AML-193 (cell line): ENCODE results near the gene FZD1.

Source experiments
- DNase-seq, 2 experiments: peaks; one replicate each; lab custom pipeline; 2025; lab: John Stamatoyannopoulos, UW

FZD1 gene

DNA sequence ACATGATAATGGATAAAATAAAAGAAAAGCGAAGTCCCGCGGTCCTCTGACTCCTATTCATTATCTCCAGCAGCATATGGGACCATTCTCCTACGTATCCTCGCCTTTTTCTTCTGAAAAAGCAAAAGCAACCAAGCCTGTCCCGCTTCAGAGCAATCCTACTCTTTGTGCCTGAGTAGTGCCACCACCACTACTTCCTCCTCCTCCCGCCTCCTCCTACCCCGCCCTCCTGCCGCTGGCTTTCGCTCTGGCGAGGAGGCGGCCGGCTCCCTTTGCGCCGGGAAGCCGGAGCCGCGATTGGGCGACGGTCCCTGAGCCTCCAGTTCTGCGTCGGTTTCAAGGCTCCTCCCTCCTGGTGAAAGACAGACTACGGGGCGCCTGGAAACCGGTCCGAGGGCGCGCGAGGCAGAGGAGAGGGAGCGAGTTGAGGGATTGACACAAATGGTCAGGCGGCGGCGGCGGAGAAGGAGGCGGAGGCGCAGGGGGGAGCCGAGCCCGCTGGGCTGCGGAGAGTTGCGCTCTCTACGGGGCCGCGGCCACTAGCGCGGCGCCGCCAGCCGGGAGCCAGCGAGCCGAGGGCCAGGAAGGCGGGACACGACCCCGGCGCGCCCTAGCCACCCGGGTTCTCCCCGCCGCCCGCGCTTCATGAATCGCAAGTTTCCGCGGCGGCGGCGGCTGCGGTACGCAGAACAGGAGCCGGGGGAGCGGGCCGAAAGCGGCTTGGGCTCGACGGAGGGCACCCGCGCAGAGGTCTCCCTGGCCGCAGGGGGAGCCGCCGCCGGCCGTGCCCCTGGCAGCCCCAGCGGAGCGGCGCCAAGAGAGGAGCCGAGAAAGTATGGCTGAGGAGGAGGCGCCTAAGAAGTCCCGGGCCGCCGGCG, at the start of gene FZD1:
TSS of gene FZD1 (plus strand) at position 388 of the 878 bp plus-strand sequence. CDS start at position 836, 448 bp downstream.
- peak; percentile 90 to 91 for DNase-seq

DNA sequence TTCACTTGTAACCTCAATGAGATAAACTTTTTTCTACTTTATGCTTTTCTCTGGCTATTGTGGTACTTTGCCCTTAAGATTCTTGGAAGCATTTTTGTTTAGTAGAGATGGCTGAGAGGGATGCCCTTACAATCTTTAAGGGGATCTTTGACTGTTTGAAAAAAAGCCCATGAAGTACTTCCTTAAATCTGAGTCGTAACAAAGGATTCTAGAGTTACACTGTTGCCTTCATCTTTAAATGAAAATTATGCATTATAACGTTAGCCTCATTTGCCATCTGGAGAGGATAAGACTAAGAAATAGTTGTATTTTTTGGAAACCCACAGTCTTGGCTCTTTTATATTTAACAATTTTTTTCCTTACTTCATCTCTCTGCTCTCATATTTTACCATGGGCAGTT, 37.8 kb upstream of the FZD1 start:
- no peak for DNase-seq

DNA sequence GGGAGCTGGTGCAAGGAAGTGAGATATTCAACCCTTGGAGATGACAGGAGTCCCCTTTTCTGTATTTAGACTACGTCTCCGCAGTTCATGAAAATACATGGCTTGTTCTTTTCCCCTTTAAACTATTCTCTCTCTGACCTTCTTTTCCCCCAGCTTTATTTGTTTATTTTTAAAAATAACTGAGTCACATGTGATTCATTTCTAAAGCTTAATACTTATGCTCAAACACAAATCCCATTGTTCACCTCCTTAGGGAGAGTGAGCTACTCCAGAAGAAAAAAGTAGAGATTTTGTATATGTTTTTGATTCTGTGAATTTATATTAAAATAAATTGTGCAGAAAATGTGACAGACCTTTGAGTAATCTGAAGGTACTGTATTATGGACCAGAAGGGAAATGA, 35.9 kb upstream of the FZD1 start:
- no peak for DNase-seq

DNA sequence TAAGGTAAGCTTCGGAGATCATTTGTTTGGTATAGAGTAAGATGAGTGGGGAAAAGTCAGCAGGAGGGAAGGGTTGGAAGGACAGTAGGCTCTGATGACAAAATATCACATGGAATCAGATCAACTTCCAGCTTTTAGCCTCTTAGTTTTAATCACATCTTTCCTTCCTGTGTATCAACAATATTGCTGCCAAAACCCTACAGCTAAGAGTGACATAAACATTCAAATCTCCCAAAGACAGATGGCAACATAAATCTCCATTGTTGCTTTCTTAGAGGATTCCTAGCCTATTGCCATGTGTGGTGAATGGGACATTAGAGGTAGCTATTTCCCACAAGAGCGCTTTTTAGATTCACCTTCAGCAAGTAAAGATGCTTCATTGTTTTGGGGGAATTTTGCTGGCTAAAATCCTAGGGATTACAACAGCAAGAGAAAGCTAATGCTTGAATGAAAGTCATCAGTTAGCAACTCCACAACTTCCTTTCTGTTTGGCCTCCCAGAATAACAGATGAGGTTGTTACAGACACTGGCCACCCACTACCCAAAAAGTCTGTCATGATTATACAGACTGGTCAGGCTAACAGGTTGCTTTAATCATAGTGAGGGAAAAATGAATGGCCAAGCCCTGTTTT, 35.2 kb upstream of the FZD1 start:
- DNase-seq: no peak

DNA sequence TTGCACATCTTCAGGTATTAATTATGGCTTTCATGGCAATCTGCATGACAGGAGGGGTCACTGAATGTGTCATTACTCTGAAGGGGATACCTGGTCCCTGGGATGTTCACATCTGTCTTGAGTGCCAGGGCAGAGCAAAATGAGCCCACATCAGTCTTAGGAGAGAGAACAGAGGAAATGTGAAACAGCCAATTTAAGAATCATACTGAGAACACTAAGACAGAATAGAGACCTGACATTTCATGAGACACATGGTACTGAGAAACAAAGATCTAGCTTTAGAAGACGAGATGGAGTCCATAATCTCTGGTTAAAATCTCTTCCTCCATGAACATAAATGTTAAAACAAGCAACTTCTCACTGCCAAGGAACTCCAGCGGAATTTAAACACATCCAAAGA, 34.1 kb upstream of the FZD1 start:
- DNase-seq: no peak

DNA sequence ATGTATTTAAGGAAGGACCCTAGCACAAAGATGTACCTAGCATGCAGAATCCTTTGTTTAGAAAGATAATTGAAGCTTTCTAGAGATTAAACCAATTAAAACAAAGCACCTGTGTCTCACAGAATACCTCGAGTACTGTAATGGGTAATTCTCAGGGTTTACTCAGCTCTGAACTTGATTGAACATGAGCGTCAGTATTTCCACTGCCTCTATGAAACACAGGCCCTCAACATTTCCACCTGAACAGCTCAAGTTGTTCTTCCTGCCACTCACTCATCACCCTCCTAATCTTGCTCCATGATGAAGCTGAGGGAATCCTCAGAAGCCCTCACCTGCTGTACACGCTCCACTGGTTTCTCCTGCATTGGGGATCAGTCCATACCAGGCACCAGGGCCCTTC, 33.7 kb upstream of the FZD1 start:
- DNase-seq: no peak

DNA sequence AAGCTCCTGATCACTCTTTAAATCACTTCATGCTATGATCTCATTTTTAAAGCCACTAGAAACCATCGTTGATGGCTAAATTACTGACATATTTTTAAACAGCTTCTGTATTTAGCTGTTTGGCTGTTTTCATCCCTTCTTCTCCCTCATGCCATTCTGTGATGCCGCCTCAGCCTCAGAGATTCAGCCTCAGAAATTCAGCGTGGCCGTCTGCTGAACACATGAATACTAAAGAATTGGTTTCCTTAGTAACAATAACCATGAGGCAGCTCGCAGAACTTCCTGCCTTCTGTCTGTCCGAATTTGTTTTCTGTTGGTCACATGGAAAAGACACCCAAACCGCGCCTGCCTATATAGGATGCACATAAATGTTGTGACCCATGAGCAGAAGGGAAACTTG, 31.0 kb upstream of the FZD1 start:
- DNase-seq: no peak

DNA sequence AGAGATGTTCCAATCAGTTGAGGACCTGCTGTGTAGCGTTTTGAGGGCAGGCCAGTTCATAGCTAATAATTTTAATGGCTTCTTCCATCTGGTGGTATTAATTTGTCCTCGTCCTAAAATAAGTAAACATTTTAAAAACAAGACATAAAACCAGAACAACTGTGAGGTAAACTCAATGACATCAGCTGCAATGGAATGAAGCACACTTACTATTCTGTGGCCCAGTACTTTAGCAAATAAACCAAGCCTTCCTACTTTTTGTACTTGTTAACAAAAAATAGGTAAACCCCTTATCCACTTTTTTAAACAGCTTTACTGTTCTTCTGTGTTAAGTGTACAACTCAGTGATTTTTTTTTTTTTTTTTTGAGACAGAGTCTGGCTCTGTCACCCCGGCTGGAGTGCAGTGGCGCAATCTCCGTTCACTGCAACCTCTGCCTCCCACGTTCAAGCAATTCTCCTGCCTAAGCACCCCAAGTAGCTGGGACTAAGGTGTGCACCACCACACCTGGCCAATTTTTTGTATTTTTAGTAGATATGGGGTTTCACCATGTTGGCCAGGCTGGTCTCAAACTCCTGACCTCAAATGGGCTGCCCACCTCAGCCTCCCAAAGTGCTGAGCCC, 28.9 kb upstream of the FZD1 start:
- DNase-seq: no peak

DNA sequence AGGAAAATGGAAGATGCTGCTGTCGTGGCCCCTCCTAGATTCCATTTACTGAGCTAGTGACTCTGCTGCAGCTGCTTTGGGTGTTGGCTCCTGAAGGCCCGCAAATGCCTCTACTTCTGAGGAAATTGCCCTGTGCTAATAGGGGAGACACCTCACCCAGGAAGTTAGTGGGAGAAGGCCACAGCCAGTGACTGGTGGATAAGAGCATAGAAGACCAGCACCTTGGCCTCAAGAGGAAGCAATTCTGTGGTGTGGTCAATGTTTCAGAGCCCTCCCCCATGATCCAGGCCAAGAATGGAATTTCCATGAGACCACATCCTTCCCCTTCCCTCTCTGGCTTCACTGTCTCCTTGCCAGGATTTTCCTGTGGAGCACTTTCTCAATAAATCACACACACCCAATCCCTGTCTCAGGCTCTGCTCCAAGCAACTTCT, 25.0 kb upstream of the FZD1 start:
- no peak for DNase-seq

DNA sequence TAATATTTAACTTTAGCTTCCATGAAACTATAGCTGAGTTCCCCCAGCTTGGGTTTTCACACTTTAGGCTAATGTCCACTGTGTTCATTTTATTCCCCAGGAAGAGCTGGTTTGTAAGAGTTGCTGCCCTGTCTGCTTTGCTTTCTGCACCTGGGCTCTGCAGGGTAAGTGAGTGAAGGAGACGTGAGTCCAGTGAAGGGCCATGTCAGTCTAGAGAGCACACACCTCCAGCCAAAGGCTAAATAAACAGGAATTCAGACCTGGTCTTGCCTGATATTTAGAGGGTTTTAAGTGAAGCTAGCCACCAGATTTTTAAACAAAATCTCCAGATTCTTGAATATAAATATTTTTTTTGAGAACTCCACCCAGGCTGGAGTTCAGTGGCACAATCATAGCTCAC, 24.5 kb upstream of the FZD1 start:
- no peak for DNase-seq

DNA sequence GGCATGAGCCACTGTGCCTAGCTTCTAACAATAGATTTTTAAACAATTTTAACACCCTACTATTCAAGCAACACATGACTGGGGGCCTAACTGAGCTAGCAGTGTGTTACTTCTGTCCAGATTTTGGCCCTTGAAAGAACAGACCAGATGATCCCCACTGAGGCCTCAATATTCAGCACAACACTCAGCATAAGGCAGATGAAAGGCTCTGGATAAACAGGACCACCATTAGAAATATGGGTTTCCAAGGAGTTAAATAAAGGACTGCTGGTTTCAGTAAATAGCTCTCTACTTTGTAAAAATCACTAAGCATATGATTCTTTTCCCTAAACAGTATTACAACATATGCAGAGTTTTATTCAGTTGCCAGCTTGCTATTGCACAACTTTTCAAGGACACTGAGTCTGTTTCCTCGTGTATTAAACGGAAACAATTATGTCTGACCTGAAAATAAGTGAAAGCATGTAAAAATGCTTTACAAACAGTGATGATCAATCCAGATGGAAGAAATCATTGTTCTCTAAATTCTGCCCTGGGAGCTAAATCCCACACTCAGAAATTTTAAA, 23.8 kb upstream of the FZD1 start:
- peak; percentile 26 to 33 for DNase-seq

DNA sequence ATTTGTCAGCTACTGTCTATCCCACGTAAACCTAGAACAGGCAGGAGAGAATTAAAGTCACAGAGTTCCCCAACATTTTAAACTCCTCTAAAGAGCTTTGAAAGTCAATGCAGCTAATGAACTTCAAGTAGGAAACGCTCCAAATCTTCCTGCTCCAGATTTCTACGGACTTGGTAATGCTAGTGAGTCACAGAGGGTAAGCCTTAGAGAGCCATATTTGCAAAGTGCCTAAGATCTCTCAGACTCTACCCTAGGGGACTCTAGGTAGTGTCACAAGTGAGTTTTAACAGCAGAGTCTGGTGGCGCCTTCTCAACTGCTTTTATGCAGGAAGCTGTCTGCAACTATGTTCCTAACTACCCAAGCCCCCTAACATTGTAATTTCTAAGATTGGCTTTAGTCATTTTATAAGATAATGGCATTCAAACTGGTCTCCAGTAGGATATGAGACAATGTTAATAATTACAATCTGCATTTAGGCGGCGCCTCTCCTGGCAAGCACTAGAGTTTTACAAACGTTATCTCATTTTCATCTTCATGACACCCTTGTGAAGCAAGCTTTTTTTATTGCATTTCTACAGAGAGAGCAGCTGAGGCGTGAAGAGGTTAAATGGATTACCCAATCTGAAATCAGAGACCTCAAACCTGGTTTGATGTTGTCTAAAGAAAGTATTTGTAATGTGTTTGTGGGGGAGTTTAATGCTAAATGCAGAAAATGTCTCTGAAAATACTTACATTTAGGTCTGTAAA, 22.0 kb upstream of the FZD1 start:
- no peak for DNase-seq

DNA sequence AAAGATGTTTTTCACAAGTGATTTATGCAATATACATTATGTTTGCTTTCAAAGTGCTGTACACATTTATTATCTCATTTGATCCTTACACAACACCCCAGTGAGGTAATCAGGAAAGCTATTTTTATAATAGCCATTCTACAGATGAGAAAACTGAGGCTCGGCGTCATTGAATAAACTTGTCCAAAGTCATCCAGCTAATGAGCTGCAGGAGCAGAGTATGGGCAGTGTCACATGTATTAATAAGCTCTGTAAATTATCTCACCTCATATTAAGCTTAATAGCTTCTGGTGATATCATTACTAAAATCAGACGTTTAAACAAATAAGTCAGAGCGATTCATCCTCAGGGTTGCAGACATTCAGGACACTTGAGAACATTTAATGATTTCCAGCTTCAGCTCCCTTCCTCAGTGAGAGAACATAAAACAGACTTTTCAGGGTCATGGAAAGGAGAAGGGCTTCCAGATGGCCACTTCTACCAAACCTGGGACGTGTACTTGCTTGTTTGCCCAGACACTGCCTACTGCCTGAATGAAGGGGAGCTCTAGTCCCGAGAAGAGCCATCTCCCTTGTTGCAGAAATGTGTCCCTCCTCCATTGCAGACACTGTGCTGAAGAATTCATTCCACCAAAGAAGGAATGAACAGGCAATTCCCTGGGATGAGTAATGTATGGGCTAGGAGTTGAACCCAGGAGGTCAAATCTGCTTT, 20.5 kb upstream of the FZD1 start:
- no peak for DNase-seq

DNA sequence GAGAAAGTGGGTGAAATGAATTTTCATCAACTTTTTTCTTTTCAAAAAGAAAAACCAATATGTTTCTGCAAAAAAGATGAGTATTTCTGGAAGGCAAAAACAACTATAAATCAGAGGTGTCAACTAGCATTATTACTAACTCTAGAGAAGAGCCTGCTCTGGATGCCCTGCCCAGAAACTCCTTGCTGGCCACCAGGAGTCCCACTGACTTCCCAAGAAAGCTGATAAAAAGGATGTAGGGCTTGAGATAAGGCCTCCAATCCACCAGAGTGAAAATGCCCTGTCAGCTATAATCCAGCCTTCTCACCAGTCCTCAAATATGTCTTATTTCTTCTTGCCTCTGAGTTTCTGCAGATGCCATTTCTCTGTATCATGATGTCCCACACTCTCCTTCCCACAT, 16.7 kb upstream of the FZD1 start:
- DNase-seq: no peak

DNA sequence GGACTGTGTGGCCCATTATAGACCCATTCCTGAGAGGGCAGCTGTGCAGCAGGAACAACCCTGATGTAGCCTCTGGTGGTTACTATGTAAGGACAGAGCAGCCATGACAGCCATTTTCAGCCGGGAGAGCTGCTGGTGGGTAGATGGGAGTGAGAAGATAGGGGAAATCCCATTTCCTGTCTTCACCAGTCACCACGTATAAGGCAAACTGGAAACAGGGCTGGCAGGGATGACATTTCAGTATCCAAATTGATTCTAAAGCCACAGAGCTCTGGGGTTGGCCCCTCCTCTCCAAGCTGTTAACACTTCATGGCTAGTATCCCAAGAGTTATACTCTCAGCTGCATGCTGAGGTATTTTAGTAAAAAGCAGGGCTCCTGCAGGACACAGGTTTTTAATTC, 15.2 kb upstream of the FZD1 start:
- no peak for DNase-seq

DNA sequence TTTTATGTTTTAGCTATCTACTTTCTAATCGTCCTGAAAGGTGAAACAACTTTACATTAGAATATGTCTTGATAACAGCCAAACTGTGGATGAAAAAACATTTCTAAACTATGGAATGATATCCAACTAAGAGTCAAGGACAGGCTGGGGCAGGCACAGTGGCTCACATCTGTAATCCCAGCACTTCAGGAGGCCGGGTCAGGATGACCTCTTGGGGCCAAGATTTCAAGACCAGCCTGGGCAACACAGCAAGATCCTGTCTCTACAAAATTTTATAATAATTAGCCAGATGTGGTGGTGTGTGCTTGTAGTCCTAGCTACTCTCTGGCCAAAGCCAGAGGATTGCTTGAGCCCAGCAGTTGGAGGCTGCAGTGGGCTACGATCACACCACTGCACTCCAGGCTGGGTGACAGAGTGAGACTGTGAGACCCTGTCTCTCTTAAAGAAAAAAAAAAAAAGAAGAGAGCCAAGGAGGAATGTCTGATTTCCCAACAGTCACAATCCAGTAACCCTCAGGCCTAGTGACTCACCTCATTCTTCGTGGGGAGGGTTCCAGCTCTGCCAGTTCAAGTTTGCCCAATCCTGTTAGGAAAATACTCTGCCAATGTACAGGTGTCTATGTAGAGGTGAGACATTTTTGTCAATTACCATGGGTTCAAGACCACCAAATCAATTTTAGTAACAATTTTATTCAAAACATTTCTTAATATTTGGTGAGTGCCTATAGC, 14.6 kb upstream of the FZD1 start:
- no peak for DNase-seq

DNA sequence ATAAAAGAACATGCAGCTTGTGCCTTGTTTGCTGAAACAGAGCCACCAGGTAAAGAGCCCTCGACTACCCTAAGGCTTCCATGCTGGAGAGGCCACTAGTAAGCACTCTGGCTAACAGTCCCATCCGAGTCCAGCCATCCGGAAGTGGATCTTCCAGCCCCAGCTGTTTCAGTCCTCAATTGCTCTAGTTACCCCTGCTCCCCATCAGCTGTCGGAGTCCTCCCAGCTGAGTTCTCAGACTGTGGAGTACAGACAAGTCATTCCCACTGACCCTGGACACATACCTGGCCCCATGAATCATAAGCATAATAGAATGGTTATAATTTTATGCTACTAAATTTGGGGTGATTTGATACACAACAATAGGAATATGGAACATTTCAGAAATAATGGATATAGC, 13.5 kb upstream of the FZD1 start:
- no peak for DNase-seq

DNA sequence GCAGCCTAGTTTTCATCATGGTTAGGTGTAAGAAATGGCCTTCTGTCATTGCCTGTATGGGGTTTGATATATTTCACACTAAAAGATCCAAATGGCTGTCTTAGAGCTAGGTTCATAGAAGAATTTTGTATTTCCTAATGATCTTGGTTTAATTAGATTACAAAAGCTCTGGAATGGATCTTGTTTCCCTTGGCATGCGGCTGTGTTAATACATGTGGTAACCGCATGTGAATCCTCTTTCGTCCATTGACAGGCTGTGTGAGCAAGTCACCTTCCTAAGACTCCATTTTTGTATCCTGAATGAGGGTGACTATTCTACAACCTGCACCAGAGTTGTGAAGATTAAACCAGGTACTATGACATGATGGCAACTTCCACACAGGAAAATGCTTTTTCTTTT, 12.4 kb upstream of the FZD1 start:
- no peak for DNase-seq

DNA sequence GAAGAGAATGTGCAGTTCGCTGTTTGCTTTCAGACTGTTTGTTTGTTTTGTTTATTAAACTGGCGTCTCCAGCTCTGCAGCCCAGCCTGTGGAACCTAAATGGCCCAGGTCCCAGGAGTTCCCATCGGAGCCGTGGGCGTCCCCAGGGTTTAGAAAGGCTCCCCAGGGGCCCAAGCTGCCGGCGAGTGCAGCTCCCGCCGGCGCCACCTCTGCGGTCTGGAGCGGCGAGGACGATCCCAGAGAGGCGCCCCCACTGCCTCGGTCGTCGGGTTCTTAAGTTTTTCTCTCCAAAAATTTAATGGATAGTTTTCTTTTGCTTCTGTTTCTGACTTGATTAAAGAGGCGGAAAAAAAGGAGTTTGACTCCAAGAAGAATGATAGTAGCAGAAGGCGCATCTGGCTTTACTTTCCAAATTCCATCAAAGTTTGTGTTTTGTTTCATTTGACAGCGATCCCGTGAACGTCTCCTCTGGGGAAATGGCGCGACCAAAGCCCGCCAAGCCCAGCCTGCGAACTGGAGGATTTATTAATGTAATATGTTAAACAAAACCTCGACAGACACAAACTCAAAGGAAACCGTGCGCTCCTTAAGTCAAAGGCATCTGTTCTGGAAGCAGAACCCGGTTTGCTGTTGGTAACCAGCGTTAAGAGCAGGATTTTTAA, 718 bp upstream of the FZD1 start:
- DNase-seq: no peak
